GM21786 (cell line): ENCODE measurements around the gene PTPRN2.

Experiments used
- ATAC-seq: cut with Tn5 transposase; IDR thresholded peaks from one replicate; pipeline ENCODE4 v1.9.1; 2021; ENCODE audit not compliant: unreplicated experiment

The PTPRN2 gene

GRCh38 chr7:157866336-157866924, 721.2 kb downstream of the PTPRN2 start:
- no peak for ATAC-seq

GRCh38 chr7:157865351-157866165, 722.1 kb downstream of the PTPRN2 start:
- no peak for ATAC-seq

DNA sequence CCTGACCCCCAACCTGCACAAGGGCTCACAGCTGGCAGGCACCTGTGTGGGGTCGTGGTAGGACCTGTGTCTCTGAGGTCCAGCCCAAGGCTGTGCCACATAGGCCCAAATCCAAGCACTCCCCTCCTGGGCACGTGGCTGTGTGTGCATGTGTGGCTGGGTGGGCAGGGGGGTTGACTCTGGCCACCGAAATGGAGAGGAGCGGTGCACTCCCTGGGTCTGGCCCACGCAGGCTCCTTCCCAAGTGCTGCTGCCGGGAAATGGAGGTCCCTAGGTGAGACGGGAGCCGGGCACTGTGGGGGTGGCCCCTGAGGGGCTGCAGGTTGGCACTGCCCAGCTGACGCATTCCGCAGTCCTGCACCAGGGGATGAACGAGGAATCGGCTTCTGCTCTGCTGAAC, 722.7 kb downstream of the PTPRN2 start:
- ATAC-seq, result no peak

GRCh38 chr7:157863906-157864810, 723.5 kb downstream of the PTPRN2 start:
- no peak for ATAC-seq

- ATAC-seq, result no peak
Observed at GRCh38 chr7:157863176-157863575, 724.4 kb downstream of the PTPRN2 start.

DNA sequence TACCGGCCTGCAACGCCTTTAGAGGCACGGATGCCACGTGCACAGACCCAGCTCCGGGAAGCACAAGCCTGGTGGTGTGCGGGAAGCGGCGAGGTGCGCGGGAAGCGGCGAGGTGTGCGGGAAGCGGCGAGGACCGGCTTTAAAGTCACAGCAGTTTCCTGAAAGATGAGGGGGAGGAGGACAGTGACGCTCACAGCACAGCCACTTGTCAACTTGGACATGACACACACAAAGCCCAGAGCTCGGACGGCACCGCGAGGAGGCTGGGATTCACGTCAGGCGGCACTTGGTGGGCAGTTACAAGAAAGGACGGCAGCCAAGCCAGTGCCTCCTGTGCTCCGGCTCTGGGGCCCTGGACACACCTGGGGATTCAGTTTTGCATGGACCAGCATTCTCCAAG, 724.9 kb downstream of the PTPRN2 start:
- ATAC-seq, result no peak

DNA sequence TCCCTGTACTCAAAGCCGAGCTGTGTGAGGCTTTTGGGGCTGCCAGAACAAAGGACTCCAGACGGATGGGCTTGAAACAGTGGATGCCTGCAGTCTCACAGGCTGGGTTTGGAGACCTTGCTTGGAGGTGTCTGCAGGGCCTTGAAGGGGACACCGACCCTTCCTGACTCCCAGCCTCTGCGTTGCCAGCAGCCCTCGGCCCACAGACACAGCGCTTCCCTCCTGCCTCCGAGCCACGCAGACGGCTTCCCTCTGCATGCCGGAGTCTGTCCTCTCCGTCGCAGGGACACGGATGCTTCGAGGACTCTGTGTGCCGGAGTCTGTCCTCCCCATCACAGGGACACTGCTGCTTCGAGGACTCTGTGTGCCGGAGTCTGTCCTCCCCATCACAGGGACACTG, 726.1 kb downstream of the PTPRN2 start:
- no peak for ATAC-seq

DNA sequence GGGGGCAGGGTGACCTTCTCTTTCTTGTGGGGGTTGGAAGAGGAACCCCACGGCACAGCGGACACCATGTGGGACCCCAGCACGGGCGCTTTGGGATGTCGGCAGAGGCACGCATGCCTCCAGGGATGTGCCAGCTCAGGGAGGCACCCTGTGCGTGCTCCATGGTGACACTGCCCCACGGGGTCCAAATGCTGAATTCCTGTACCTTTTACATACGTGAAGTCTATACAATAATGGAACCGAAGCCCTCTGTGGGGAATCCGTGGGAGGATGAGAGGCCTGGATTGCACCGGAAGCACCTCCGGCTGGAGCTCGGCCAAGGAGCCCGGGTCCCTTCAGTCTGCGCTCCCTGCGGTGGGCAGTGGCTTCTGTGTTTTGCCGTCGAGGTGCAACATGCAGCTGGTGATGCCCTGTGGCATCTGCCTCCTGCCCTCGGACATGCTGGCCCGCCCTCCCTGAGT, 726.6 kb downstream of the PTPRN2 start:
- no peak for ATAC-seq

DNA sequence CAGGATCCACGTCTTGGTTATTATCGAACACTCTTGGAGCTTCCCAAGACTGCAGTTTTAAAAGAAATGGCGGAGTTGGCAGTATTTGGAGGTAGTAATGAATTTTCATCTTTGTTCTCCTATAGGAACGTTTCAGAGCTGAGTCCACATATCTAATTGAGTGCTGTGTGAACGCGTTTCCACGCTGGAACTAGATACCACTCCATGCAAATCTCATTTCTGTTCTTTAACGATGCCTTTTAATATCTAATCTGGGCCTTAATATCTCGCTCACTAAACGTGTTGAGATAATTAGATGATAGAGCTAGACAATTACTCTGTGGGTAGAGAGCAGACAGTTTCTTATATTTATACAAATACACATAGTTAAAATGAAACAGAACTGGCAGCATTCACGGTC, 727.2 kb downstream of the PTPRN2 start:
- no peak for ATAC-seq

- ATAC-seq, result no peak
Observed at GRCh38 chr7:157859915-157860314, 727.7 kb downstream of the PTPRN2 start.

DNA sequence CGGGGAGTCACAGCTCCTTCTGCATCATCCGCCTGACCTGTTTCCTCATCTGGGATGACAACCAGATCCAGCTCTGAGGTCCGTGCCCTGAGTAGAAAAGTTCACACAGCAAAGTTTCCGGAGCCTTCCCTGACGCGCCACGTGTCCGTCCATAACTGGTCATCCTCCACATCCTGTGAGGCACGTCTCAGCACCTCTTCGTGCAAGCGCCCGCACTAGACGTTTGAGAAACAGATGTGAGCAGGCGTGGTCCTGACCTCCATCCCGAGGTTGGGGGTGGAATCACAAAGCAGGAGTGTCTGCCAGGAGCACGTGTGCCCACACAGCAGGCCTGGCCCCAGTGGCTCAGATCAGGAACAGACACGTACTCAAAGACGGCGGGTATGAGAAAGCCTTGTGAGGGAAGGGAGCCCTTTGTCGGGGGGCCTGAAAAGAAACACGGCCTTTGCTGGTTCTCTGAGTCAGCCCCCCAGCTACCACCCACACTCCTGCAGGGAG, 730.0 kb downstream of the PTPRN2 start:
- no peak for ATAC-seq

- no peak for ATAC-seq
Observed at GRCh38 chr7:157856873-157857577, 730.6 kb downstream of the PTPRN2 start.

- ATAC-seq, result no peak
Observed at GRCh38 chr7:157855452-157856213, 732.0 kb downstream of the PTPRN2 start.

- ATAC-seq, result no peak
Observed at GRCh38 chr7:157855016-157855415, 732.6 kb downstream of the PTPRN2 start.

DNA sequence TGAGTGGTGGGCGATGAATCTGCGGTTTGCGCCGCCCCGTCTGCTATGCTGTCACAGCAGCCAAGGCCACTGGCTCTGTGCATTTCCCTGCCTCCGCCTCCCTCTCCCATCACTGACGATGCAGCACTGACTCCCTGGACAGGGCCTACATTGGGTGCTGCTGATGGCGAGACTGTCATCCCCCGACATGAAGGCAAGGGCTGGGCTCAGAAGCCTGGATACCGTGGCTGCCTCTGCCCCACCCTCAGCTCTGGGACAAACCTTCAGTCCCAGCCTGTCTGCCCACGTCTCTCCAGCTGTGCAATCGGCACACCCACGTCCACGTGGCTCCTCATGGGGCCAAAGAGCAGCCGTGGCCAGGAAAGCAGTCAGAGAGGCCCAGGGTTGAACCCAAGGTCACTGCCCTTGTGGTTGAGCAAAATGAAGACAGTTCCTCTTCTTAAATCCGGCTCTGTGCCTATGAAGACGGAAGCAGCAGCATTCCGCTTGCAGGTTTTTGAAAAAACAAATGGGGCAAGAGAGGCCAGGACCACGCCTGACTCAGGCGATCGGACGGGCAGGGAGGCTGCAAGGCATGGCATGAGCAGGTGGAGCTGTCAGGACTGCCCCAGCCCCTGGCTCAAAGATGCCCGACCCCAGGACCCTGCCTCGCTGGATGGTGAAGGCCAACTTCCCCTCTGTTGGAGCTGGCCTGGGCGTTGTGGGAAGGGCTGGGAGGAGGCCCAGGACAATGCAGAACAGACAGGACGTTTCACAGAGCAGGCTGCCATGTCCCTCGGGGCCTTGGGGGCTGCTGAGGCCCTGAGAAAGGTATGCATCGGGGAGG, 733.3 kb downstream of the PTPRN2 start:
- ATAC-seq, result no peak

DNA sequence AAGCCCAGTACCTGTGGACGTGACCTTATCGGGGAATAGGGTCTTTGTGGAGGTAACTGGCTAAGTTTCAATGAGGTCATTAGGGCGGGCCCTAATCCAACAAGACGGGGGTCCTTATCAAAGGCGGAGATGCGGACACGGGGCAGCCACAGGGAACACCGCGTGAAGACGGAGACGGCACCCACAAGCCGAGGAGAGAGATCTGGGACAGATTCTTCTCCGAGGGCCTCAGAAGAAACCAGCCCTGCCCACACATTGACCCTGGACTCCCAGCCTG, 733.9 kb downstream of the PTPRN2 start:
- ATAC-seq, result no peak

- ATAC-seq, result no peak
Observed at GRCh38 chr7:157853076-157853788, 734.4 kb downstream of the PTPRN2 start.

DNA sequence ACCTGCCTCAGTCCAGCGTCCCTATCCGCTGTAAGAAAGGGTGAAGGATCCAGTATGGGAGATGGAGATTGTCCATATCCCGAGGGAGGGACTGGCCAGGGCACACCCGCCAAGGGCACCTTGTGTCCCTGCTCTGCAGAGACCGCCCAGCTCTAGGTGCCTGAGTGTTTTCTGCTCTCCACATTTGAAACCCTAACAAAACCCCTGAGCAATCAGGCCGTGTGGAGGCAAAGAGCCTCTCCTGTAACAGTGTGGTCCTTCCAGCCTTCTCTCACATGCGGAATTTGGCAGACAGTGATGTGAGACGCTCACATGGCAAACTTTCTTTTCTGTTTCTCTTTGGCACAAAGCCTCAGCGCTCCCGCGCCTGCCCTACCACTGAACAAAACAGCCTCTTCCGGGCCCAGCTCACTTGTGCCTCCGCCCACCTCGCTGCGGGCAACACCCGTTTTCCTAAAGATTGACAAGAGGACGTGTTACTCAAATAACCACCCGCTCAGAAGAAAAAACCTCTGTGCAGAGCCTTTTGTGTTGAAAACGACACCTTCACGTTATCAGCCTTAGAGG, 736.0 kb downstream of the PTPRN2 start:
- ATAC-seq, result no peak
